NCI-H1105 (cell line): ENCODE measurements around the gene TRMT44.
"Not testable (repeated sequence)": the region's sequence is repeated elsewhere in the genome, so short reads cannot be mapped to it uniquely, and the experiment has no call there.

Experiments
- DNase-seq: peaks from one replicate; lab custom pipeline; 2025; lab: John Stamatoyannopoulos, UW

The TRMT44 gene

DNA sequence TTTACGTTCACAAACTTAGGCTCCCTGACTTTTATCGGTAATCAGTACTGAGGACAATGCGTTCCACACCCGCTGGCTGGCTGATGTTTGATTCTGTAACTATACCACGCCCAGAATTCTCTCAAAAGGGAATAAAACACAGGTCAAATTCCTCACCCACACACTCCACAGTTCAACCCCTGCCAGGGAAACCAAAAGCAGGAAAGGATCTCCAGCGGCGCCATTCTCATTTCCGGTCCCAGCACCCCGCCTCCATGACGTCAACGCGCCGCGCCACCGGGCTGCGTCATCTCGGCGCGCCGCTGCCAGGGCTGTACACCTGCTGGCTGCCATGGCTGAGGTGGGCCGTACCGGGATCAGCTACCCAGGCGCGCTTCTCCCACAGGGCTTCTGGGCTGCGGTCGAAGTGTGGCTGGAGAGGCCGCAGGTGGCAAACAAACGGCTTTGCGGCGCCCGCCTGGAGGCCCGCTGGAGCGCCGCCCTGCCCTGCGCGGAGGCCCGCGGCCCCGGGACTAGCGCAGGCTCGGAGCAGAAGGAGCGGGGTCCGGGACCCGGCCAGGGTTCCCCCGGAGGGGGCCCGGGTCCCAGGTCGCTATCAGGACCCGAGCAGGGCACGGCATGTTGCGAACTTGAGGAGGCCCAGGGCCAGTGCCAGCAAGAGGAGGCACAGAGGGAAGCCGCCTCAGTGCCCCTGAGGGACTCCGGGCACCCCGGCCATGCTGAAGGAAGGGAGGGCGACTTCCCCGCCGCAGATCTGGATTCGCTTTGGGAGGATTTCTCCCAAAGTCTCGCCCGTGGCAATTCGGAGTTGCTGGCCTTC is at the start of gene TRMT44, which contains the start of gene ACOX3:
Gene TRMT44, plus strand, starts transcription at position 286 of the 820 bp plus-strand sequence. Its CDS starts 46 bp downstream, at position 332.
Gene ACOX3, minus strand, starts transcription at position 232 of the 820 bp plus-strand sequence. CDS start 24,202 bp downstream, outside the sequence.
- peak; percentile 51 for DNase-seq

GRCh38 chr4:8391071-8391470 is 49.5 kb upstream of the TRMT44 start:
- DNase-seq = no peak

GRCh38 chr4:8391972-8392371 is 48.6 kb upstream of the TRMT44 start:
- no peak for DNase-seq

- no peak for DNase-seq
These were observed 47.9 kb upstream of the TRMT44 start for GRCh38 chr4:8392591-8393190.

- no peak for DNase-seq
These were observed 47.0 kb upstream of the TRMT44 start for GRCh38 chr4:8393593-8394038.

GRCh38 chr4:8394061-8394519 is 46.5 kb upstream of the TRMT44 start:
- no peak for DNase-seq

- no peak for DNase-seq
These were observed 45.8 kb upstream of the TRMT44 start for GRCh38 chr4:8394806-8395205.

GRCh38 chr4:8395504-8396296 is 44.9 kb upstream of the TRMT44 start:
- DNase-seq = no peak

DNA sequence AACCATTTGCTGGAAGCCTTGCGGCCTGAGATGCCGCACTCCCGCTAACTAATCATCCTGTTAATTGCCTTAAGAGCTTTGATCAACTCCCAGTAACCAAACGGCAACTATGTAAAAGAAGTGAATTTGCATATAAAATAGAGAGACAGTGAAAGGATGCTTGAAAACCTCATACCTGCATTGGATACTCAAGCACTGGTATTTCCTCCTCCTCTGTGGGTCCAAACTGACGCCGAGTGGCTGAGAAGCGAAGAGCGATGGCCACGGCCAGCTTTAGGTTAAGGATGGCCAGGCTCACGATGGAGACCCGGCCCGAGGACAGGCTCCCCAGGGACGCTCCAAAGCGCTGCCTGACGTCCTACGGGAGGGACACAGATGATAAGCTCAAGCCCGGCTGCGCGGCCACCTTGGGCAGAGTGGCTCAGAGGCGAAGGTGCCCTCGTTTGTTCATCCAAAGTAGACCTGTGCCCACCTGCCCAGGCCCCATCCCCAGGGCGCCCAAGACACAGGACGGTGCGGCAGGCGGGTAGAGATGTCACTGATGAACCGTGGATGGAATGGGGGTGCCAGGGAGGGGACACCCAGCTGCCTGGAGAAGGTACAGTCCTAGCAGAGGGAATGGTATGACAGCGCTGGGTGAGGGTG is 43.7 kb upstream of the TRMT44 start:
- no peak for DNase-seq

- no peak for DNase-seq
These were observed 42.2 kb upstream of the TRMT44 start for GRCh38 chr4:8398347-8398746.

- DNase-seq = no peak
These were observed 41.3 kb upstream of the TRMT44 start for GRCh38 chr4:8399298-8399697.

DNA sequence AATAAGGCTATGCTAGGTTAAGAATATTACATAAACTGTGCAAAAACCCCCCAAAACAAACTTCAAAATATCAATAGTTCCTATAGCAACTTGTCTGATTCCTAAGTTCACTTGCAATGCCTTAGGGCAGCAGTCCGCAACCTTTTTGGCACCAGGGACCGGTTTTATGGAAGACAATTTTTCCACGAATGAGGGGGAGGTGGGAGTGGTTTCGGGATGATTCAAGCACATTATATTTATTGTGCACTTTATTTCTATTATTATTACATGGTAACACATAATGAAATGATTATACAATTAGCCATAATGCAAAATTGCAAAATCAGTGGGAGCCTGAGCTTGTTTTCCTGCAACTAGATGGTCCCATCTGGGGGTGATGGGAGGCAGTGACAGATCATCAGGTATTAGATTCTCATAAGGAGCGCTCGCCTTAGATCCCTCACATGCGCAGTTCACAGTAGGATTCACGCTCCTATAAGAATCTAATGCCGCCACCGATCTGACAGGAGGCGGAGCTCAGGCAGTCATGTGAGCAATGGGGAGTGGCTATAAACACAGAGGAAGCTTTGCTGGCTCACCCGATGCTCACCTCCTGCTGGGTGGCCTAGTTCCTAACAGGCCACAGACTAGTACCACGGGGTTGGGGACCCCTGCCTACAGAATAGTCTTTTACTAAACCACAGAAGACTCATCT is 39.8 kb upstream of the TRMT44 start:
- no peak for DNase-seq

DNA sequence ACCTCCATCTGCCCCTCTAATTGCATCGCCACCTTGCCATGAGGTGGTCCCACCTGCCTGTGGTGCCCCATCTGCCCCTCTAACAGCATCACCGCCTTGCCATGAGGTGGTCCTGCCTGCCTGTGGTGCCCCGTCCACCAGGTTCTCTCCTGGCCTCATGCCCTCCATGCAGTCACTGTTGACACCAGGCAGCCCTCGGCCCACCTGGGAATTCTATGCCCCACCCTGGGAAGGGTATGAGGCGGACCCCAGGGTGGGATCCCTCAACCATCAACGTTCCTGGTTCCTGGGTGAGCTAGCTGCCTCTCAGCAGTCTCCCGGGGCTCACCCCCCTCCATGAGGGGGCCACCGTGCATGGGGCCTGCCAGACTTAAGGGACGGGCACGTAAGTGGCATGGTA is 38.9 kb upstream of the TRMT44 start:
- DNase-seq = no peak

DNA sequence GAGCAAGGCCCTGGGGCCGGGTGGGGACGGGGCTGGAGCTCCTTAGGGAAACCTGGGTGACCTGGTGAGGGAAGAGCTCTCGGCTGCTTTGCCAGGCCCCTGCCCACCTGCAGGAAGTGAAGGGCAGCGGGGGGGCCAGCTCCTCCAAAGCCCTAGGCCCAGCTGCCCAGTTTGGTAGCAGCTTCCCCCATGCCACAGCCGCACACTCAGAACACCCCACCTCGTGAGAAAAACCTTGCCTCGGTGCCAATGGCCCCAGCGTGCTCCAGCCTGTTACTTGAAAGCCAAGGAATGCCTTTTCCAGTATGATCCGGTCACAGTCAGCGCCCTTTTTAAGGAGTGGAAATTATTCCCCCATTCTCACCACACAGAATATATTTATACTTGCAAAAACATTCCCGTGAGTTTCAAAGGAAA is 38.4 kb upstream of the TRMT44 start:
- DNase-seq = no peak

GRCh38 chr4:8402640-8403039 is 37.9 kb upstream of the TRMT44 start:
- no peak for DNase-seq

- DNase-seq = peak; percentile 46
These were observed 37.3 kb upstream of the TRMT44 start for GRCh38 chr4:8403173-8403753.

GRCh38 chr4:8403976-8404375 is 36.6 kb upstream of the TRMT44 start:
- DNase-seq = no peak

DNA sequence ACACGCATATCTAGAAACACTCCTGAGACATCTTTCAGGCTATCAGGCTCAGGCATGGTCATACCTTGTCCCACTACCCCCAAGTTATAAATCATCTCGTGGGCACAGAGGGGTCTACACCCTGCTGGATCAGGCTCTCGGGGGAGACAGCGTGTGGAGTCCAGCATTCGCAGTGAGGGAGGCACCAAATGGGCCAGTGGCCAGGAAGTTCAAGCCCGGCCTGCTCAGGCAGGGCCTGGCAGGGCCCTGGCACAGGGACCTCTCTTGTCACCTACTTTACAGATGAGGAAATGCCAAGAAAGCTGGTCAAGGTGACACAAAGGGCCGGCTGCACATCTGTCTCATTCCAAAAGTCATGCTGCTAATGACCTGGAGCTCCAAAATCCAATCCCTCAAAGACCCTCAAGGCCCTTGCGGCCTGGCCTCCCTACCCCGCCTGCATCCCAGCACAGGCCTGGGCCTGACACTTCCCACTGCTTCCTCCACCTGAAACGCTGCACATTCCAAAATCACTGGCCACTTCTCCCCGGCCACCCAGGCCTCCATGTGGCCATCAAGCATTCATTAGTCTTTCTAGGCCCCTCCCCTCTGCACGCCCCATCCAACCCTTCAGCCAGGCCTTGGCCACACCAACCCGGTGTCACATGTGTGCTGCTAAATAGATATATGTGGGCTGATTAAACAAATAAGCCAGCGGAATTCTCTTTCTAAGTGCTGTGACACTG is 35.6 kb upstream of the TRMT44 start:
- DNase-seq = no peak

DNA sequence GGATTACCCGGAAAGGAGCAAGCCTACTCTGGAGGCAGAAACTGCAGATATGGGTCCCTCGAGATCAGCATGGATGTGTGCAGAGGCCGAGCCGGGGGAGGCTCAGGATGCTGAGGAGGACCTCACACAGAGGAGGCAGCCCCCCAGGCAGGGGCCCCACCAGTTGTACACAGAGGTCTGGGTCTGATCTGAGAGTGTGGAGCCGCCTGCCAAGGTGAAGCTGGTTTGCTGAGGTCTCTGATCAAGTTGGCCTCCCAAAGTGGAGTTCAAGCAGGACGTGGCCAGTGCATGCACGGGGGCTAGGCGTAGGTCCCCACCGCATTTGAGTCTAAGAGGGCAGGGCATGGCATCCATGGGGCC is 35.1 kb upstream of the TRMT44 start:
- DNase-seq = no peak

DNA sequence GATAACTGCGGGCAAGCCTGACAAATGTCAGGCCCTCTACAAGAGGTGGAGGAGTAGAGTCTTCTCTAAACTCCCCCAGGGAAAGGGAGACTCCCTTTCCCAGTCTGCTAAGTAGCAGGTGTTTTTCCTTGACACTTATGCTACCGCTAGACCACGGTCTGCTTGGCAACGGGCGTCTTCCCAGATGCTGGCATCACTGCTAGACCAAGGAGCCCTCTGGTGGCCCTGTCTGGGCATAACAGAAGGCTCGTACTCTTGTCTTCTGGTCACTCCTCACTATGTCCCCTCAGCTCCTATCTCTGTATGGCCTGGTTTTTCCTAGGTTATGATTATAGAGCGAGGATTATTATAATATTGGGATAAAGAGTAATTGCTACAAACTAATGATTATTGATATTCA is 33.7 kb upstream of the TRMT44 start:
- not testable (repeated sequence) for DNase-seq
